Activated CD8-positive, alpha-beta T cell treated with anti-CD3 and anti-CD28 coated beads for 36 hours (primary cell): ENCODE data around the gene ZNF90. TPM values are rescaled to one million over a fixed set of nuclear protein-coding genes. Genes with fewer than 3 reads are reported as not detected.
"Not testable (repeated sequence)": the region's sequence is repeated elsewhere in the genome, so short reads cannot be mapped to it uniquely, and the experiment has no call there.

Source experiments
- ATAC-seq: fragments of 200-7000 bp; cut with Tn5 transposase; one replicate; pipeline ENCODE4 v1.10.0; 2021; ENCODE audit warnings: mild to moderate bottlenecking, moderate library complexity
- CTCF ChIA-PET: fragments of 350-600 bp; sonication (Branson Sonifier 250); formaldehyde crosslinking; loops from one replicate; lab custom pipeline; 2021; ENCODE audit warnings: antibody characterized with exemption; lab: Charles Lee
- POLR2A ChIA-PET: fragments of 350-600 bp; sonication (Branson Sonifier 250); formaldehyde crosslinking; loops from one replicate; lab custom pipeline; 2021; ENCODE audit warnings: antibody characterized with exemption; lab: Charles Lee
- DNase-seq: peaks from one replicate; pipeline ENCODE4 v3.0.0-alpha.2; 2020
- H3K27ac Mint-ChIP-seq: one replicate; pipeline ENCODE4 v1.8.0; 2021; ENCODE audit warnings: mild to moderate bottlenecking, mixed read lengths
- H3K27me3 Mint-ChIP-seq: one replicate; pipeline ENCODE4 v1.8.0; 2021; ENCODE audit warnings: mixed read lengths
- H3K36me3 Mint-ChIP-seq: one replicate; pipeline ENCODE4 v1.8.0; 2021; ENCODE audit warnings: low read depth, mixed read lengths
- H3K4me1 Mint-ChIP-seq: one replicate; pipeline ENCODE4 v1.8.0; 2021; ENCODE audit warnings: low read depth, mixed read lengths
- H3K4me3 Mint-ChIP-seq: one replicate; pipeline ENCODE4 v1.8.0; 2021; ENCODE audit warnings: mild to moderate bottlenecking, moderate library complexity, mixed read lengths
- H3K9me3 Mint-ChIP-seq: one replicate; pipeline ENCODE4 v1.8.0; 2021; ENCODE audit warnings: mixed read lengths
- CTCF ChIP-seq: fragments of 200-600 bp; IDR thresholded peaks from one replicate; pipeline ENCODE4 v1.8.0; 2022; ENCODE audit warnings: antibody characterized with exemption, mild to moderate bottlenecking
- intact Hi-C: fragments of 100-400 bp; cut with micrococcal nuclease; formaldehyde crosslinking; loops from one replicate; pipeline ENCODE4 v1.10.0; 2022
- total RNA-seq, 2 experiments: library from RNA; stranded (reverse); gene quantifications; one replicate each; pipeline ENCODE4 v1.2.3, GENCODE V29; 2021

Gene ZNF90
- total RNA-seq, 2 experiments from 2014 or later: 21.4 to 21.9 TPM

- no peak for ATAC-seq
- H3K27ac Mint-ChIP-seq: no peak overlapping the region
- H3K9me3 Mint-ChIP-seq: no peaks in the 10 kb centered on the region
- no peak for TF ChIP-seq CTCF
- H3K27me3 Mint-ChIP-seq: peaks cover 2% of the 10 kb centered on the region
- DNase-seq: no peak
- CTCF ChIA-PET: no interaction called here
- intact Hi-C loops: no loop called here
- H3K36me3 Mint-ChIP-seq: no peaks in the 10 kb centered on the region
- POLR2A ChIA-PET: no interaction called here
- H3K4me3 Mint-ChIP-seq: no peak overlapping the region
- H3K4me1 Mint-ChIP-seq: peaks cover 2% of the 10 kb centered on the region
Measured at GRCh38 chr19:20060282-20060681, 17.5 kb upstream of the ZNF90 start.

- Mint-ChIP-seq H3K4me1 (no peaks in the 10 kb centered on the region), H3K27me3 (peaks cover 22% of the 10 kb centered on the region), H3K27ac (no peak overlapping the region), H3K4me3 (no peak overlapping the region), H3K36me3 (no peaks in the 10 kb centered on the region), H3K9me3 (peaks cover 6% of the 10 kb centered on the region)
- no peak for TF ChIP-seq CTCF
- ATAC-seq (no peak), DNase-seq (no peak)
- intact Hi-C loops: no loop called here
- POLR2A ChIA-PET: interaction anchor here (0.9 to 1.0 kb wide), 3 partner anchors 11 to 165 kb away, joined by 3 to 4 read pairs (median 3); partner anchors contain the start of gene ZNF90
- CTCF ChIA-PET: interaction anchor here (1.5 kb wide), 1 partner anchor 15 kb away, joined by 3 read pairs; no protein-coding TSS in a partner anchor
Measured at GRCh38 chr19:20066861-20067260, 10.9 kb upstream of the ZNF90 start.

- H3K27ac Mint-ChIP-seq: no peak overlapping the region
Measured at GRCh38 chr19:20067943-20068342, 9.9 kb upstream of the ZNF90 start.

GRCh38 chr19:20068559-20068958 lies 9.2 kb upstream of the ZNF90 start:
- POLR2A ChIA-PET, H3K4me1 Mint-ChIP-seq, H3K36me3 Mint-ChIP-seq, H3K4me3 Mint-ChIP-seq, ATAC-seq, DNase-seq, H3K9me3 Mint-ChIP-seq, CTCF ChIA-PET, intact Hi-C loops, H3K27ac Mint-ChIP-seq: not testable (repeated sequence)
- peaks cover 22% of the 10 kb centered on the region for H3K27me3 Mint-ChIP-seq

More at GRCh38 chr19:20067943-20068342, 9.9 kb upstream of the ZNF90 start:
- DNase-seq: no peak
- Mint-ChIP-seq H3K27me3 (peaks cover 22% of the 10 kb centered on the region), H3K4me3 (no peak overlapping the region), H3K4me1 (no peaks in the 10 kb centered on the region), H3K36me3 (no peaks in the 10 kb centered on the region), H3K9me3 (peaks cover 6% of the 10 kb centered on the region)
- TF ChIP-seq CTCF: no peak
- intact Hi-C loops: no loop called here
- CTCF ChIA-PET: interaction anchor here (1.5 kb wide), 1 partner anchor 16 kb away, joined by 3 read pairs; no protein-coding TSS in a partner anchor
- no peak for ATAC-seq
- POLR2A ChIA-PET: no interaction called here

GRCh38 chr19:20070691-20071090 lies 7.1 kb upstream of the ZNF90 start:
- ChIA-PET CTCF (no interaction called here), POLR2A (no interaction called here)
- peaks cover 6% of the 10 kb centered on the region for H3K9me3 Mint-ChIP-seq
- TF ChIP-seq CTCF: no peak
- H3K27me3 Mint-ChIP-seq: peaks cover 22% of the 10 kb centered on the region
- no peak for ATAC-seq
- DNase-seq: no peak
- H3K27ac Mint-ChIP-seq: no peak overlapping the region
- intact Hi-C loops: no loop called here
- no peak overlapping the region for H3K4me3 Mint-ChIP-seq
- no peaks in the 10 kb centered on the region for H3K4me1 Mint-ChIP-seq
- no peaks in the 10 kb centered on the region for H3K36me3 Mint-ChIP-seq
